ENCODE measurements around the gene NDUFV1.

NDUFV1 gene

GRCh38 chr11:67564230-67564629, 42.5 kb upstream of the NDUFV1 start:
- no peaks in the 10 kb centered on the region for H3K27me3 ChIP-seq (ENCODE audit: insufficient read depth, low read length, poor library complexity)
- H2BK15ac ChIP-seq (replicated peaks; ENCODE audit: low read depth), result no peak overlapping the region
- DNase-seq, result no peak
- no peak overlapping the region for H3K56ac ChIP-seq (ENCODE audit: low read length)
- H2AK5ac ChIP-seq (ENCODE audit: low read length), result no peak overlapping the region
- H3K27ac ChIP-seq (ENCODE audit: low read depth, low read length), result no peak overlapping the region
- no peaks in the 10 kb centered on the region for H3K79me2 ChIP-seq (ENCODE audit: control insufficient read depth, insufficient read depth, low read length)
- H3K4me1 ChIP-seq (ENCODE audit: control insufficient read depth, low read depth, low read length), result peaks cover 2% of the 10 kb centered on the region
- H3K79me1 ChIP-seq (ENCODE audit: low read length), result no peaks in the 10 kb centered on the region
- no CpG with 5 or more reads among the region's 4 CpGs for WGBS (ENCODE audit: extremely low coverage, insufficient coverage, low lambda C conversion rate)
- no peaks in the 10 kb centered on the region for H3K36me3 ChIP-seq (ENCODE audit: control insufficient read depth, insufficient read depth, low read length)
- H3K18ac ChIP-seq (ENCODE audit: low read length), result no peak overlapping the region
- H2BK120ac ChIP-seq (ENCODE audit: low read depth, low read length), result no peak overlapping the region
- no peak overlapping the region for H3K9ac ChIP-seq (ENCODE audit: low read length)
- H3K4ac ChIP-seq (ENCODE audit: low read depth, low read length), result no peak overlapping the region
- no peak overlapping the region for H4K5ac ChIP-seq (ENCODE audit: low read length)
- H2BK5ac ChIP-seq (ENCODE audit: low read length), result no peak overlapping the region
- H4K8ac ChIP-seq (ENCODE audit: low read depth, low read length), result no peak overlapping the region
- no peak overlapping the region for H3K23ac ChIP-seq (ENCODE audit: low read length)
- H3K4me2 ChIP-seq (ENCODE audit: low read length), result no peak overlapping the region
- no peak overlapping the region for H3K4me3 ChIP-seq (ENCODE audit: low read length)

DNA sequence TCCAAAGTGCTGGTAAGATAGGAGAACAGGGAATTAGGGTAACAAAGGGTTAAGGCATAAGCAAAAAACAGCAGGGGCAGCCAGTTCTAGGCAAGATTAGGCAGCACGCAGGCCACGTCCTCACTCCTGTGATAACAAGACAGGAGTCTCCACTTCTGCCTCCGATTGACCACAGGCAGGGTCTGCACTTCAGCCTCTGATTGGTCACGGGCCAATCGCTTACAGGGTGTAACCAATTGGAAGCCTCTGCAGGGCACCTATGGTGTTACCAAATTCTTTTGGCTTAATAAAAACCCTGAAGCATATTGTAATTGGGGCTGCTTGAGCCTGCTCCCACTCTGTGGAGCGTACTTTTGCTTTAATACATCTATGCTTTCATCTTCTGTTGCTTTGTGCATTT, 35.3 kb upstream of the NDUFV1 start:
- no peak overlapping the region for H4K5ac ChIP-seq (ENCODE audit: low read length)

GRCh38 chr11:67572305-67572704, 34.4 kb upstream of the NDUFV1 start:
- Histone ChIP-seq H3K36me3 (ENCODE audit: control insufficient read depth, insufficient read depth, low read length) (no peaks in the 10 kb centered on the region), H3K79me1 (ENCODE audit: low read length) (no peaks in the 10 kb centered on the region), H3K4me2 (ENCODE audit: low read length) (no peak overlapping the region), H3K4ac (ENCODE audit: low read depth, low read length) (no peak overlapping the region), H3K9ac (ENCODE audit: low read length) (no peak overlapping the region), H2BK15ac (replicated peaks; ENCODE audit: low read depth) (no peak overlapping the region), H4K5ac (ENCODE audit: low read length) (no peak overlapping the region), H3K79me2 (ENCODE audit: control insufficient read depth, insufficient read depth, low read length) (no peaks in the 10 kb centered on the region), H3K56ac (ENCODE audit: low read length) (no peak overlapping the region), H3K23ac (ENCODE audit: low read length) (no peak overlapping the region), H3K4me1 (ENCODE audit: control insufficient read depth, low read depth, low read length) (no peaks in the 10 kb centered on the region), H3K18ac (ENCODE audit: low read length) (no peak overlapping the region), H2AK5ac (ENCODE audit: low read length) (no peak overlapping the region), H3K4me3 (ENCODE audit: low read length) (no peak overlapping the region), H3K27me3 (ENCODE audit: insufficient read depth, low read length, poor library complexity) (no peaks in the 10 kb centered on the region), H3K27ac (ENCODE audit: low read depth, low read length) (no peak overlapping the region), H2BK120ac (ENCODE audit: low read depth, low read length) (no peak overlapping the region), H2BK5ac (ENCODE audit: low read length) (no peak overlapping the region), H4K8ac (ENCODE audit: low read depth, low read length) (no peak overlapping the region)
- WGBS (ENCODE audit: extremely low coverage, insufficient coverage, low lambda C conversion rate), result no CpG with 5 or more reads among the region's 5 CpGs
- DNase-seq, result no peak

More for the DNA sequence above, 35.3 kb upstream of the NDUFV1 start:
- no peak overlapping the region for H3K56ac ChIP-seq (ENCODE audit: low read length)
- H2AK5ac ChIP-seq (ENCODE audit: low read length), result no peak overlapping the region
- WGBS (ENCODE audit: extremely low coverage, insufficient coverage, low lambda C conversion rate), result no CpG with 5 or more reads among the region's 6 CpGs
- no peak overlapping the region for H2BK5ac ChIP-seq (ENCODE audit: low read length)
- H3K4ac ChIP-seq (ENCODE audit: low read depth, low read length), result no peak overlapping the region
- H3K79me1 ChIP-seq (ENCODE audit: low read length), result no peaks in the 10 kb centered on the region
- H3K4me3 ChIP-seq (ENCODE audit: low read length), result no peak overlapping the region
- no peaks in the 10 kb centered on the region for H3K36me3 ChIP-seq (ENCODE audit: control insufficient read depth, insufficient read depth, low read length)
- no peak overlapping the region for H2BK15ac ChIP-seq (replicated peaks; ENCODE audit: low read depth)
- no peak overlapping the region for H3K4me2 ChIP-seq (ENCODE audit: low read length)
- H3K18ac ChIP-seq (ENCODE audit: low read length), result no peak overlapping the region
- H3K9ac ChIP-seq (ENCODE audit: low read length), result no peak overlapping the region
- H3K4me1 ChIP-seq (ENCODE audit: control insufficient read depth, low read depth, low read length), result no peaks in the 10 kb centered on the region
- no peaks in the 10 kb centered on the region for H3K79me2 ChIP-seq (ENCODE audit: control insufficient read depth, insufficient read depth, low read length)
- DNase-seq, result peak; percentile 51
- no peak overlapping the region for H3K23ac ChIP-seq (ENCODE audit: low read length)
- H3K27ac ChIP-seq (ENCODE audit: low read depth, low read length), result no peak overlapping the region
- no peaks in the 10 kb centered on the region for H3K27me3 ChIP-seq (ENCODE audit: insufficient read depth, low read length, poor library complexity)
- no peak overlapping the region for H4K8ac ChIP-seq (ENCODE audit: low read depth, low read length)
- H2BK120ac ChIP-seq (ENCODE audit: low read depth, low read length), result no peak overlapping the region

GRCh38 chr11:67572747-67573419, 33.9 kb upstream of the NDUFV1 start:
- Histone ChIP-seq H4K5ac (ENCODE audit: low read length) (no peak overlapping the region), H3K18ac (ENCODE audit: low read length) (no peak overlapping the region), H3K23ac (ENCODE audit: low read length) (no peak overlapping the region), H3K27ac (ENCODE audit: low read depth, low read length) (no peak overlapping the region), H3K27me3 (ENCODE audit: insufficient read depth, low read length, poor library complexity) (no peaks in the 10 kb centered on the region), H4K8ac (ENCODE audit: low read depth, low read length) (no peak overlapping the region), H3K4me3 (ENCODE audit: low read length) (no peak overlapping the region), H3K36me3 (ENCODE audit: control insufficient read depth, insufficient read depth, low read length) (no peaks in the 10 kb centered on the region), H3K4me2 (ENCODE audit: low read length) (no peak overlapping the region), H2BK15ac (replicated peaks; ENCODE audit: low read depth) (no peak overlapping the region), H3K4me1 (ENCODE audit: control insufficient read depth, low read depth, low read length) (no peaks in the 10 kb centered on the region), H3K9ac (ENCODE audit: low read length) (no peak overlapping the region), H3K79me1 (ENCODE audit: low read length) (no peaks in the 10 kb centered on the region), H2BK120ac (ENCODE audit: low read depth, low read length) (no peak overlapping the region), H3K79me2 (ENCODE audit: control insufficient read depth, insufficient read depth, low read length) (no peaks in the 10 kb centered on the region), H2AK5ac (ENCODE audit: low read length) (no peak overlapping the region), H3K56ac (ENCODE audit: low read length) (no peak overlapping the region), H3K4ac (ENCODE audit: low read depth, low read length) (no peak overlapping the region), H2BK5ac (ENCODE audit: low read length) (no peak overlapping the region)
- DNase-seq, result peak; percentile 78
- no CpG with 5 or more reads among the region's 21 CpGs for WGBS (ENCODE audit: extremely low coverage, insufficient coverage, low lambda C conversion rate)

GRCh38 chr11:67574938-67575337, 31.8 kb upstream of the NDUFV1 start:
- no peak for DNase-seq
- no peak overlapping the region for H4K8ac ChIP-seq (ENCODE audit: low read depth, low read length)
- H3K9ac ChIP-seq (ENCODE audit: low read length), result no peak overlapping the region
- H3K4me2 ChIP-seq (ENCODE audit: low read length), result no peak overlapping the region
- H3K4ac ChIP-seq (ENCODE audit: low read depth, low read length), result no peak overlapping the region
- H3K23ac ChIP-seq (ENCODE audit: low read length), result no peak overlapping the region
- H3K36me3 ChIP-seq (ENCODE audit: control insufficient read depth, insufficient read depth, low read length), result no peaks in the 10 kb centered on the region
- H2AK5ac ChIP-seq (ENCODE audit: low read length), result no peak overlapping the region
- no peaks in the 10 kb centered on the region for H3K4me1 ChIP-seq (ENCODE audit: control insufficient read depth, low read depth, low read length)
- H3K56ac ChIP-seq (ENCODE audit: low read length), result no peak overlapping the region
- no peak overlapping the region for H3K4me3 ChIP-seq (ENCODE audit: low read length)
- no peaks in the 10 kb centered on the region for H3K27me3 ChIP-seq (ENCODE audit: insufficient read depth, low read length, poor library complexity)
- no peaks in the 10 kb centered on the region for H3K79me2 ChIP-seq (ENCODE audit: control insufficient read depth, insufficient read depth, low read length)
- no peak overlapping the region for H3K27ac ChIP-seq (ENCODE audit: low read depth, low read length)
- no peak overlapping the region for H2BK120ac ChIP-seq (ENCODE audit: low read depth, low read length)
- WGBS (ENCODE audit: extremely low coverage, insufficient coverage, low lambda C conversion rate), result no CpG with 5 or more reads among the region's 3 CpGs
- no peak overlapping the region for H3K18ac ChIP-seq (ENCODE audit: low read length)
- H2BK5ac ChIP-seq (ENCODE audit: low read length), result no peak overlapping the region
- no peak overlapping the region for H2BK15ac ChIP-seq (replicated peaks; ENCODE audit: low read depth)
- H3K79me1 ChIP-seq (ENCODE audit: low read length), result no peaks in the 10 kb centered on the region
- H4K5ac ChIP-seq (ENCODE audit: low read length), result no peak overlapping the region
